Measurements from ENCODE around the gene NCOA5. TPM values are rescaled to one million over a fixed set of nuclear protein-coding genes. Genes with fewer than 3 reads are reported as not detected.

Gene NCOA5
- total RNA-seq, 1 donor from 2014 or later: 19.4 TPM

- intact Hi-C loops (cut with DNase I): no loop called here
- DNase-seq (ENCODE audit: missing footprints) (no peak), ATAC-seq (no peak)
Measured at GRCh38 chr20:46055269-46055668, 34.5 kb downstream of the NCOA5 start.

- ATAC-seq (no peak), DNase-seq (ENCODE audit: missing footprints) (no peak)
- intact Hi-C loops (cut with DNase I): no loop called here
Measured at GRCh38 chr20:46054606-46055005, 35.2 kb downstream of the NCOA5 start.

DNA sequence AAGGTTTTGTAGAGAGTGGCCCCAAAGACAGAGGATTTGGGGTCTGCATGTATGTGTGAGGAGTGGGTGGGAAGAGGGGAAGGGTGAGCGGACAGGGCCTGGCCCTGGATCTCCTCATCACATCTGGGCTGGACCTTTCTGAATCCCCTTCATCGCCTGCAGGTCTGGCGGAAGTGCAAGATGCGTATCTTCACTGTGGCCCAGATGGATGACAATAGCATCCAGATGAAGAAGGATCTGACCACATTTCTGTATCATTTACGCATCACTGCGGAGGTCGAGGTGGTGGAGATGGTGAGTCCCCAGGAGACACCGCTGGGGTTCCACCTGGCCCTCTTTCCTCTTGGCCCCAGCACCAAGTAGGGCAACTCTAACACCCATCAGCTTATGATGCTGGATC lies 36.3 kb downstream of the NCOA5 start:
- intact Hi-C loops (cut with DNase I): no loop called here
- DNase-seq (ENCODE audit: missing footprints): no peak
- ATAC-seq: no peak

- intact Hi-C loops (cut with DNase I): no loop called here
- ATAC-seq (no peak), DNase-seq (ENCODE audit: missing footprints) (no peak)
Measured at GRCh38 chr20:46051556-46052308, 38.0 kb downstream of the NCOA5 start.

DNA sequence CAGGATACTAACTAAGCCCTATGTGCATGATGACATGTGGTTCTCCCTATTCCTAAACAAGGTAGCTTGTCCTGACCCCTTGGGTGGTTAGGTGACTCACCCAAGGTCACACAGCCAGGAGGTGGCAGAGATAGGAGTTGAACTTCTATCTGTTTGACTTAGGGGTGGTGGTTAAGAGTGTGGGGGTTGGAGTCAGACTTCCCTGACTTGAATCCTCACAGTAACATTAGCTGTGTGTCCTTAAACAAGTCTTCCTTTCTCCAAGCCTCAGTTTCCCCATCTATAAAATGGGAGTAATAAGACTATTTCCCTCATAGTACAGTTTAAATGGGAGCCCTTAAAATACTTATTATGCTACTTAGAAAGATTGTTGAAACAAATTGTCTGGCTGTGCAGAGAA lies 38.9 kb downstream of the NCOA5 start:
- DNase-seq (ENCODE audit: missing footprints): no peak
- no peak for ATAC-seq
- intact Hi-C loops (cut with DNase I): no loop called here

GRCh38 chr20:46050444-46050843 lies 39.3 kb downstream of the NCOA5 start:
- no peak for ATAC-seq
- intact Hi-C loops (cut with DNase I): no loop called here
- DNase-seq (ENCODE audit: missing footprints): no peak

DNA sequence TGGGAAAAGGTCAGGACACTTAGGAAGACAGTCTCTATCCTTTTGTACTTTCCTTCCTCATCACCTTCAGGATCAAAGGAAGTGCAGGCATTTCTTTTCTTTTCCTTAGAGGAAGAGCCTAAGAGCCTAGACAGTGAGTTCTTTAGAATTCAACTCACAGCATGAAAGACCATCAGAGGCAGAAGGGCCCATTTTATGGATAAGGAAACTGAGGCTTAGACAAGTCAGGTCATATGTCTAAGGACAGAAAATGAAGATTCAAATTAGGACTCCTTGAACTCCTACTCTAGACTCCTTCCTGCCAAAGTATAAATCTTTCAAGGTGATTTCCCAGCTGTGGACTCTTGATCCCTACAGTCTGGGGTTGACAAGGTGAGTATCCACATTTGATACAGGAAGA lies 39.9 kb downstream of the NCOA5 start:
- intact Hi-C loops (cut with DNase I): no loop called here
- ATAC-seq: no peak
- DNase-seq (ENCODE audit: missing footprints): no peak

DNA sequence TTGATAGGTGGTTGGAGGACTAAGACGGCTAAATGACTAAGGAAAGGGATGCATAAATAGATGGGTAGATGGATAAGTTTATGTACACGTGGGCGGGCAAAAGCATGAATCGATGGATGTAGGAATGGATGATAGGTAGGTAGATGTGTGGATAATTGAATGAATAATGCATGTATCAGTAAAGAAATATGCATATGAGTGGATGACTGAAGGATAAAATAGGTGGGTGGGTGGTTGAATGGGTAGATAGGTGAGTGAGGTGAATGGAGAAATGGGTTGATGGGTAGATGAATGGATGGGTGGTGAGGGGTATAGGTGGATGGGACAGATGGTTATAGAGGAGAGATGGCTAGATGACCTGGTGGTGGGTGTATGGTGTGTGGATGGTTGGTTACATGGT lies 40.6 kb downstream of the NCOA5 start:
- ATAC-seq (no peak), DNase-seq (ENCODE audit: missing footprints) (no peak)
- intact Hi-C loops (cut with DNase I): no loop called here

DNA sequence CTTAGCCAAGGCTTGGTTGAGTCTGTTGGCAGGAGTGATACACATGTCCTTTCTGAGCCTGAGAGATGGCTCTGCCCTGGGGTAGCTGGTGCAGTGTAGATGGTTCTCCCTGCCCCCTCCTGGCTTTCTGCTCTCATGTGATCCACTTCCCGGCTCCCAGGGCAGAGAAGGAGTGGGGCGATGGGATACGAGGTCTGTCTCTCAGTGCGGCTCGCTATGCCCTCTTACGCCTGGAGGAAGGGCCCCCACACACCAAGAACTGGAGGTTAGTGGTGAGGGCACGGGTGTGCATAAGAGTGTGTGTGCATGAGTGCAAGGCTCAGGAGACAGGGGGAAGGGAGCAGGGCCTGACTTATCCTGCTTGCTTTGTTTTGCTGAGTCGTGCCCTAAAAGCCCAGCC lies 41.9 kb downstream of the NCOA5 start:
- ATAC-seq (no peak), DNase-seq (ENCODE audit: missing footprints) (no peak)
- intact Hi-C loops (cut with DNase I): no loop called here

- ATAC-seq (no peak), DNase-seq (ENCODE audit: missing footprints) (no peak)
- intact Hi-C loops (cut with DNase I): no loop called here
Measured at GRCh38 chr20:46046588-46047310, 43.0 kb downstream of the NCOA5 start.

GRCh38 chr20:46044896-46045295 lies 44.9 kb downstream of the NCOA5 start:
- ATAC-seq (no peak), DNase-seq (ENCODE audit: missing footprints) (no peak)

GRCh38 chr20:46043556-46043955 lies 46.2 kb downstream of the NCOA5 start:
- ATAC-seq: no peak
- intact Hi-C loops (cut with DNase I): no loop called here
- DNase-seq (ENCODE audit: missing footprints): no peak

More at GRCh38 chr20:46044896-46045295, 44.9 kb downstream of the NCOA5 start:
- intact Hi-C loops (cut with DNase I): no loop called here

DNA sequence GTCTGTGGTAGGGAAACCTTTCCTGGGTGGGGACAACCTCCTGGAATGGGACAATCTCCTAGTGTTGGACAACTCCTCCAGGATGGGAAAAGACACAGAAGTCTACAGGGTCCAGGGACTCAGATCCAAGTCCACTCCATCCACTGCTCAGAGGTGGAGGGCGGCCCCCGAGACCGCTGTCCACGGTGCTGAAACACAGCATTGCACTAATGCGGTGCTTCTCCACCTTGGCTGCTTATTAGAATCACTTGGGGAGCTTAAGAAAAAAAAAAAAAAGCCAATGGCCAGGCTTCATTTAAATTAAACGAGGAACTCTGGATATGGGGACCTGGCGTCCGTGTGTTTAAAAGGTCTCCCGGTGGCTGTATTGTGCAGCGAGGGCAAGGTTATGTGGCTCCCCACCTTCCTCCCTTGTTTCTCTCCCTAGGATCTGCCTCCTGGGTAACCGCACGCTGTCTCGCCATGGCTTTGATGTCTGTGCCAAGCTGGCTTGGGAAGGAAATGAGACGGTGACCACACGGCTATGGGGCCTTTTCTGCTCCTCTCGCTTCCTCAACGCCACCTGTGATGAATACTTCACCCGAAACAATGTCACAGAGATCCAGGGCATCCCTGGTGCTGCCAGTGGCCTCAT lies 48.7 kb downstream of the NCOA5 start:
- intact Hi-C loops (cut with DNase I): no loop called here
- no peak for DNase-seq (ENCODE audit: missing footprints)
- ATAC-seq: no peak

DNA sequence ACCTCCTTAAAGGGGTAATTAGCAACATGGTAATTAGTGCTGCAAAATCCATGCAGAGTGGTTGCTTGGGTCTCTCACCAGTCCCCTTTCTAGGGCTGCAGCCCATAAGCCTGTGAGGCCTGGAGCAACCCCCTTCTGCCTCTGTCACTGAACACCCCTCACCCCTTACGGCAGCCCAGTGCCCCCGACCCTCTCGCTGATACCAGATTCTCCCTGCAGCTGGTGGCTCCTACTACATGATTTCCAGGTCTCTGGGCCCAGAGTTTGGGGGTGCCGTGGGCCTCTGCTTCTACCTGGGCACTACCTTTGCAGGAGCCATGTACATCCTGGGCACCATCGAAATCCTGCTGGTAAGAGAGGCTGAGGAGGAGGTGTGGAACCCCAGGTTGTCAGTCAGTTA lies 52.7 kb downstream of the NCOA5 start:
- intact Hi-C loops (cut with DNase I): no loop called here
- DNase-seq (ENCODE audit: missing footprints): no peak

GRCh38 chr20:46036370-46036769 lies 53.4 kb downstream of the NCOA5 start:
- ATAC-seq: no peak
- DNase-seq (ENCODE audit: missing footprints): no peak
- intact Hi-C loops (cut with DNase I): no loop called here

More for the DNA sequence above, 52.7 kb downstream of the NCOA5 start:
- ATAC-seq: no peak

DNA sequence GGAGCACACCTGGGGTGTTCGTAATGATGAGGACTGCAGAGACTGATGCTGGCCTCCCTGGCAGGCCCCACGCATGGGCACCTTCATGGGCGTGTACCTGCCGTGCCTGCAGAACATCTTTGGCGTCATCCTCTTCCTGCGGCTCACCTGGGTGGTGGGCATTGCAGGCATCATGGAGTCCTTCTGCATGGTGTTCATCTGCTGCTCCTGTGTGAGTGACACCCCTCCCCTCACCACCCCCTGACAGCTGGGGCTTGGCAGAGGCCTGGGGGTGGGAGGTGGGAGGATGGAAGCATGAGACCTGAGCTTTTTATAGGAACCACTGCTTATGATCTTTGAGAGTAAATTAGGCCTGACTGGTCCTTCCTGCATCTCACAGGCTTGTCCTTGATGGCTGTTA lies 54.0 kb downstream of the NCOA5 start:
- ATAC-seq: no peak
- intact Hi-C loops (cut with DNase I): no loop called here
- DNase-seq (ENCODE audit: missing footprints): no peak

- ATAC-seq (no peak), DNase-seq (ENCODE audit: missing footprints) (no peak)
- intact Hi-C loops (cut with DNase I): no loop called here
Measured at GRCh38 chr20:46035253-46035652, 54.5 kb downstream of the NCOA5 start.

- ATAC-seq (no peak), DNase-seq (ENCODE audit: missing footprints) (no peak)
- intact Hi-C loops (cut with DNase I): no loop called here
Measured at GRCh38 chr20:46034039-46034438, 55.7 kb downstream of the NCOA5 start.

DNA sequence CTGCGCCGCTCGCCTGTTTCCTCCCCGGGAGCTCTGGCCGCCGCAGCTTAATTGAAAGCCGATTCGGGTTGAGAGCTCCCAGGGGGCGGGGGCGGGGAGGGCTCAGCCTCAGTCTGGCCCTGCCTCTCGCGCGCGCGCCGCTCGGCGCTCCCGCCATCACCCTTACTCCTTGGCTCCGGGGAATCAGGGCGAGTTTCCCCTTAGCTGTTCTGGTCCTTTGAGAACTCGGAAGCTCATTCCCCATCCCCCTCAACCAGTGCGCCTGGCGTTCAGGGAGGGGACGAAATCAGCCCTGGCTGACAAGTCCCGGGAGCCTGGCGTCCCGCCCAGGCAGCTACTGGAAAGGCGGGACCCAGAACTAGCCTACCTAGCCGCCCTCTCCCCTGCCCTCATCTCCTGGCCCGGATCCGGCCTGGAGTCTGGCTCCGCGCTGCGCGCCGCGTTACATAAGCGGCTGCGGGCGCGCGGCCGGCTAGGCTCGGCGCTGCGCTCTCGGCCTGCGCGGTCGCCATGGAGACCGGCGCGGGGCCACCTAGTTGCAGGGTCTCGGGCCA lies 58.0 kb downstream of the NCOA5 start:
- no peak for DNase-seq (ENCODE audit: missing footprints)
- ATAC-seq: no peak
- intact Hi-C loops (cut with DNase I): no loop called here

All from Right ventricle myocardium inferior (tissue), 1 donor.